ENCODE data around the gene SLC16A13. TPM values are rescaled to one million over a fixed set of nuclear protein-coding genes. Genes with fewer than 3 reads are reported as not detected.

SLC16A13 gene
- total and polyA plus RNA-seq, 10 of the 15 experiments (the other 5 are each of a cell fraction or from before 2014, with no cell fraction given), result 0.34 to 12.1 (median 3.3) TPM

- TF ChIP-seq MAX (IDR thresholded peaks at IDR 0.05; ENCODE audit: low read depth, low read length), result no peak
- TF ChIP-seq MXI1 (IDR thresholded peaks at IDR 0.05; ENCODE audit: low read depth, low read length), result no peak
- no peak for TF ChIP-seq ELK1 (IDR thresholded peaks at IDR 0.05; ENCODE audit: low read depth, low read length)
- 0 out of 2 replicates have a peak, but pooled peaks have one; percentile 34 for TF ChIP-seq PAX5 (IDR thresholded peaks at IDR 0.05; ENCODE audit: borderline replicate concordance, low read depth, low read length)
- TF ChIP-seq, protein P1, sequence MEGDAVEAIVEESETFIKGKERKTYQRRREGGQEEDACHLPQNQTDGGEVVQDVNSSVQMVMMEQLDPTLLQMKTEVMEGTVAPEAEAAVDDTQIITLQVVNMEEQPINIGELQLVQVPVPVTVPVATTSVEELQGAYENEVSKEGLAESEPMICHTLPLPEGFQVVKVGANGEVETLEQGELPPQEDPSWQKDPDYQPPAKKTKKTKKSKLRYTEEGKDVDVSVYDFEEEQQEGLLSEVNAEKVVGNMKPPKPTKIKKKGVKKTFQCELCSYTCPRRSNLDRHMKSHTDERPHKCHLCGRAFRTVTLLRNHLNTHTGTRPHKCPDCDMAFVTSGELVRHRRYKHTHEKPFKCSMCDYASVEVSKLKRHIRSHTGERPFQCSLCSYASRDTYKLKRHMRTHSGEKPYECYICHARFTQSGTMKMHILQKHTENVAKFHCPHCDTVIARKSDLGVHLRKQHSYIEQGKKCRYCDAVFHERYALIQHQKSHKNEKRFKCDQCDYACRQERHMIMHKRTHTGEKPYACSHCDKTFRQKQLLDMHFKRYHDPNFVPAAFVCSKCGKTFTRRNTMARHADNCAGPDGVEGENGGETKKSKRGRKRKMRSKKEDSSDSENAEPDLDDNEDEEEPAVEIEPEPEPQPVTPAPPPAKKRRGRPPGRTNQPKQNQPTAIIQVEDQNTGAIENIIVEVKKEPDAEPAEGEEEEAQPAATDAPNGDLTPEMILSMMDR (IDR thresholded peaks at IDR 0.05 in 2 of 3, conservative IDR thresholded peaks at IDR 0.05 in 1 of 3; ENCODE audit: control insufficient read depth in 2 of 3, extremely low read depth in 1 of 3, insufficient read depth in 1 of 3, low read depth in 3 of 3, low read length in 3 of 3), result no peak
- TF ChIP-seq NFYA (IDR thresholded peaks at IDR 0.05; ENCODE audit: borderline replicate concordance, low read depth, low read length), result no peak
- TF ChIP-seq POLR2A (IDR thresholded peaks at IDR 0.05; ENCODE audit: low read depth, low read length), result peak; percentile 36; the same call in 1 of the 2 replicates
- peak; percentile 33; the same call in 1 of the 2 replicates for TF ChIP-seq IKZF1 (conservative IDR thresholded peaks at IDR 0.05)
- TF ChIP-seq IRF4 (IDR thresholded peaks at IDR 0.05; ENCODE audit: low read depth, low read length), result no peak
- no peak for TF ChIP-seq KLF5 (IDR thresholded peaks at IDR 0.05; ENCODE audit: partially characterized antibody)
- TF ChIP-seq, protein P2, sequence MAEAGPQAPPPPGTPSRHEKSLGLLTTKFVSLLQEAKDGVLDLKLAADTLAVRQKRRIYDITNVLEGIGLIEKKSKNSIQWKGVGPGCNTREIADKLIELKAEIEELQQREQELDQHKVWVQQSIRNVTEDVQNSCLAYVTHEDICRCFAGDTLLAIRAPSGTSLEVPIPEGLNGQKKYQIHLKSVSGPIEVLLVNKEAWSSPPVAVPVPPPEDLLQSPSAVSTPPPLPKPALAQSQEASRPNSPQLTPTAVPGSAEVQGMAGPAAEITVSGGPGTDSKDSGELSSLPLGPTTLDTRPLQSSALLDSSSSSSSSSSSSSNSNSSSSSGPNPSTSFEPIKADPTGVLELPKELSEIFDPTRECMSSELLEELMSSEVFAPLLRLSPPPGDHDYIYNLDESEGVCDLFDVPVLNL (IDR thresholded peaks at IDR 0.05; ENCODE audit: low read depth, low read length), result no peak
- TF ChIP-seq BRCA1 (IDR thresholded peaks at IDR 0.05; ENCODE audit: low read depth, low read length), result no peak
- TF ChIP-seq BACH1 (IDR thresholded peaks at IDR 0.05; ENCODE audit: borderline replicate concordance), result no peak
- no peak for TF ChIP-seq MEF2A (IDR thresholded peaks at IDR 0.05; ENCODE audit: insufficient read depth, low read depth, low read length)
- no peak for TF ChIP-seq BMI1 (IDR thresholded peaks at IDR 0.05; ENCODE audit: borderline replicate concordance)
- TF ChIP-seq, protein P3, sequence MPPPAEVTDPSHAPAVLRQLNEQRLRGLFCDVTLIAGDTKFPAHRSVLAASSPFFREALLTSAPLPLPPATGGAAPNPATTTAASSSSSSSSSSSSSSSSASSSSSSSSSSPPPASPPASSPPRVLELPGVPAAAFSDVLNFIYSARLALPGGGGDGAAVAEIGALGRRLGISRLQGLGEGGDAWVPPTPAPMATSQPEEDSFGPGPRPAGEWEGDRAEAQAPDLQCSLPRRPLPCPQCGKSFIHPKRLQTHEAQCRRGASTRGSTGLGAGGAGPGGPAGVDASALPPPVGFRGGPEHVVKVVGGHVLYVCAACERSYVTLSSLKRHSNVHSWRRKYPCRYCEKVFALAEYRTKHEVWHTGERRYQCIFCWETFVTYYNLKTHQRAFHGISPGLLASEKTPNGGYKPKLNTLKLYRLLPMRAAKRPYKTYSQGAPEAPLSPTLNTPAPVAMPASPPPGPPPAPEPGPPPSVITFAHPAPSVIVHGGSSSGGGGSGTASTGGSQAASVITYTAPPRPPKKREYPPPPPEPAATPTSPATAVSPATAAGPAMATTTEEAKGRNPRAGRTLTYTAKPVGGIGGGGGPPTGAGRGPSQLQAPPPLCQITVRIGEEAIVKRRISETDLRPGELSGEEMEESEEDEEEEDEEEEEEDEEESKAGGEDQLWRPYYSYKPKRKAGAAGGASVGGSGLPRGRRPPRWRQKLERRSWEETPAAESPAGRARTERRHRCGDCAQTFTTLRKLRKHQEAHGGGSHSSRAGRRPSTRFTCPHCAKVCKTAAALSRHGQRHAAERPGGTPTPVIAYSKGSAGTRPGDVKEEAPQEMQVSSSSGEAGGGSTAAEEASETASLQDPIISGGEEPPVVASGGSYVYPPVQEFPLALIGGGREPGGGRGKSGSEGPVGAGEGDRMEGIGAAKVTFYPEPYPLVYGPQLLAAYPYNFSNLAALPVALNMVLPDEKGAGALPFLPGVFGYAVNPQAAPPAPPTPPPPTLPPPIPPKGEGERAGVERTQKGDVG (CRISPR knock-in tag; IDR thresholded peaks at IDR 0.05), result no peak
- TF ChIP-seq SMAD5 (IDR thresholded peaks at IDR 0.05; ENCODE audit: low read depth), result no peak
- no peak for TF ChIP-seq TBL1XR1 (IDR thresholded peaks at IDR 0.05; ENCODE audit: low read depth, low read length)
- TF ChIP-seq IRF3 (IDR thresholded peaks at IDR 0.05), result no peak
Observed at GRCh38 chr17:7017827-7018200, 18.0 kb upstream of the SLC16A13 start (continued).

Data from GM12878 (cell line).